RWPE1 (cell line): ENCODE data around the gene FAM222A.
"Not testable (repeated sequence)": the region's sequence is repeated elsewhere in the genome, so short reads cannot be mapped to it uniquely, and the experiment has no call there.

ENCODE experiments used
- CTCF ChIA-PET: fragments of 350-600 bp; sonication (Branson Sonifier 250); formaldehyde crosslinking; extraction: SDS; loops from one replicate; lab custom pipeline; 2021; lab: Yijun Ruan, JAX
- POLR2A ChIA-PET: fragments of 400-600 bp; formaldehyde crosslinking; extraction: SDS; loops from one replicate; lab custom pipeline; 2020; ENCODE audit warnings: antibody characterized with exemption; ENCODE audit not compliant: low non-redundant PET; lab: Yijun Ruan, JAX
- DNase-seq: peaks from one replicate; pipeline ENCODE4 v3.0.0; 2012; ENCODE audit warnings: low spot score
- H3K27ac ChIP-seq: fragments of 450-650 bp; 2 replicates; pipeline ENCODE4 v1.5.1; 2017
- CTCF ChIP-seq: fragments of 450-650 bp; conservative IDR thresholded peaks from 2 replicates; pipeline ENCODE4 v1.5.1; 2017; ENCODE audit warnings: low read depth, mild to moderate bottlenecking

The FAM222A gene

DNA sequence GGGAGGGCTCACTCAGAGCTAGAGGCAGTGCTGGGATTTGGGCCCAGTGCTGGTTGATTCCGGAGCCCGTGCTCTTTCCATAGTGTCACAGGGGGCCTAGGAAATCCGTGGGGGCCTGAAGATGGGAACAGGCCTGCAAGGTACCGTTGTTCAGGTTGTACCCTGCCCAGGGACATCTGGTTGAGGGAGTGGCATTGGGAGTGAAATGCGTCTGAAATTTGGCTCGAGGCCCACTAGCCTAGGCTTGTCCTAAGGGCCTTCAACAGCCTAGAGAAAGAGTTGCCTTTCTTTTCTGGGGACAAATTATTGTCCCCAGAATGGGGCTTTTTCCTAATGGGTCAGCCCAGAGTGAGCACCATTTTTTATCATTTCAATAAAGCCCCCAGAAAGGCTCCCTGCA lies 26.4 kb upstream of the FAM222A start:
- ChIA-PET POLR2A (no interaction called here), CTCF (interaction anchor here (0.6 kb wide), 1 partner anchor 157 kb away, joined by 3 read pairs; no protein-coding TSS in a partner anchor)
- no peak for TF ChIP-seq CTCF
- no peak for DNase-seq
- H3K27ac ChIP-seq = no peak overlapping the region

DNA sequence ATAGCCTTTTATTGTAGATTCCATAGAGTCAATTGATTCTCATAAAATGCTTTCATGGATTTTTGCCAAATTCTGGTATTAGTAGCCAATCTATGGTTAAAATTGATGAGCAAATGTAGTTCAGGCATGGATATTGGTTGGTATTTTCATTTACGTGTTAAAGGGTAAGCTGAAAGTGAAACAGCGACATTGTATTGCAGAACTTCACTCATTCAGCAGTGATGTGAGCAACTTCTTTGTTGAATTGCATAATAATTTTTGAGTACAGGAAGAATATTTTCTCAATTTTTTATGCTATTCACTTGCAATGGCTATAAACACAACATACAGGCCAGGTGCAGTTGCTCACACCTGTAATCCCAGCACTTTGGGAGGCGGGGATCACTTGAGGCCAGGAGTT lies 24.2 kb upstream of the FAM222A start:
- CTCF ChIA-PET = interaction anchor here (0.7 kb wide), 1 partner anchor 676 kb away, joined by 3 read pairs; no protein-coding TSS in a partner anchor
- POLR2A ChIA-PET = interaction anchor here (0.7 kb wide), 1 partner anchor 118 kb away, joined by 3 read pairs; no protein-coding TSS in a partner anchor

GRCh38 chr12:109693160-109693559 lies 20.5 kb upstream of the FAM222A start:
- POLR2A ChIA-PET = no interaction called here

More for the DNA sequence above, 24.2 kb upstream of the FAM222A start:
- DNase-seq = no peak
- H3K27ac ChIP-seq = no peak overlapping the region
- no peak for TF ChIP-seq CTCF

DNA sequence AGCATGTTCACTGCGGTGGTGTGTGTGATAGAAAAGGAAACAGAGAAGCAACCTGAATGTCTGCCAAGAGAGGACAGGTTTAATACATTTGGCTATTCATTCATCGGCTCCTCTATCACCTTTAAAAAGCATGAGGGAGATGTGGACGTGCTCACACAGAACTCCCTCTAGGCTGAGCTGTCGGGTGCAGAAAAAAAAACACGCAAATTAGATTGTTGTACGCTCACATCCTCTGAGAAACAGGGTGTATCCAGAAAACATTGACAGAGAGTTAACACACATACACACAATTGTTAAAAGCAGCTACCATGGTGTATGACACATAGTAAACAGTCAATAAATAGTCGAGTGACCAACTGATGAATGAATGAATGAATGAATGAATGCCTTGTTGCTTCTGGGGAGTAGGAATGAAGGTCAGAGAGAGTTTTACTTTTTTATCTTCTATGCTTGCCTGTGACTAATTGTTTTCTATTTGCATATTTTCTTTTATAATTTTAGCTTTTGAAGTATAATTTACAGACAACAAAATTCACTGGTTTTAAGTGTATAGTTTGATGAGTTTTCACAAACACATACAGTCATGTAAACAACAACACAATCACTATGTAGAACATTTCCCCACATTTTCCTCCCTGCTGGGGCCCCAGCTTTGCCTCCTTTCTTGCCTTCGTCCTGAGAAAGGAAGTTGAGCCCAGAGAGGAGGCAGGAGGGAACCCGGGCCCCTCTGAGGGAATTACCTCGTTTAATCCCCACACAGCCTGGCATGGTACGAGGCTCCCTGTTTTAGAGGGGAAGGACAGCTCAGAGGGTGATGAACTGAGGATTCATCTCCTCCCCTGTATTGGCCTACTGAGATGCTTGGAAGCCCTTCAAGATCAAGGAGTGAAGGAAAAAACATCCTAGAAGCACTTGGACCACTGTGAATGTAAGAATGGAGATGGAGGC lies 19.7 kb upstream of the FAM222A start:
- ChIA-PET POLR2A (no interaction called here), CTCF (no interaction called here)
- H3K27ac ChIP-seq = no peak overlapping the region
- TF ChIP-seq CTCF = no peak
- no peak for DNase-seq

More at GRCh38 chr12:109693160-109693559, 20.5 kb upstream of the FAM222A start:
- H3K27ac ChIP-seq = no peak overlapping the region
- TF ChIP-seq CTCF = no peak
- DNase-seq = no peak
- CTCF ChIA-PET = no interaction called here

- CTCF ChIA-PET, DNase-seq, H3K27ac ChIP-seq, POLR2A ChIA-PET: not testable (repeated sequence)
These were observed 19.0 kb upstream of the FAM222A start for GRCh38 chr12:109694629-109695028.

DNA sequence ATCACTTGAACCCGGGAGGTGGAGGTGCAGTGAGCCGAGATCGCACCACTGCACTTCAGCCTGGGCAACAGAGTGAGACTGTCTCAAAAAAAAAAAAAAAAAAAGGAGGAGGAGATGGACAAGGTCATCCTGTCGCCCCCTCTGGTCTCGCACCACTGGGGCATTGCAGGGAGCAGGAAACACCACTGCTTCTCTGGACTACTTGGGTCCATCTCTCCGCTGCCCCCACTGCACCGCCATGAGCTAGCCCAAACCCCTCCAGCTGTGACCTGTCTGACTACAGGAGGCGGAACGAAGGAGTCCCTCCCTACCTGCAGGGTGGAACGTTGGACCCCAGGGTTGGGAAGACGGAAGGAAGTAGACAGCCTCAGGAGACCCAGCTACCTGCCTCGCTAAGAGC lies 18.2 kb upstream of the FAM222A start:
- POLR2A ChIA-PET = no interaction called here
- H3K27ac ChIP-seq = no peak overlapping the region
- DNase-seq = no peak
- TF ChIP-seq CTCF = no peak
- CTCF ChIA-PET = no interaction called here

GRCh38 chr12:109695961-109696461 lies 17.6 kb upstream of the FAM222A start:
- no peak for DNase-seq
- ChIA-PET POLR2A (no interaction called here), CTCF (no interaction called here)
- H3K27ac ChIP-seq = no peak overlapping the region
- TF ChIP-seq CTCF = no peak
